Stomach (tissue), 4 donors: ENCODE data around the gene DDAH1.

ENCODE experiments used
- CTCF ChIP-seq, 7 experiments: fragments of 450-650 bp in 4 of 7; fragments of 200-600 bp in 3 of 7; sonication (generic) in 3 of 7; IDR thresholded peaks; one replicate each; pipeline ENCODE4 v1.5.1; 2016 to 2019; ENCODE audit warnings: antibody characterized with exemption in 7 of 7, control low read depth in 2 of 7, mild to moderate bottlenecking in 1 of 7
- POLR2AphosphoS5 ChIP-seq, 3 donors: sonication (generic); formaldehyde crosslinking; IDR thresholded peaks; one replicate each; pipeline ENCODE4 v1.6.1; 2016; ENCODE audit warnings: antibody characterized with exemption in 3 of 3

GRCh38 chr1:85321237-85321964, 143.6 kb downstream of the DDAH1 start:
- TF ChIP-seq CTCF (IDR thresholded peaks at IDR 0.05), result no peak
- TF ChIP-seq POLR2AphosphoS5 (IDR thresholded peaks at IDR 0.05), result no peak
